ENCODE results near the gene DROSHA. TPM values are rescaled to one million over a fixed set of nuclear protein-coding genes. Genes with fewer than 3 reads are reported as not detected.

DROSHA gene
- total and polyA plus RNA-seq, 2 of the 4 experiments (the other 2 are of a cell fraction) = 36.4 to 36.5 TPM

DNA sequence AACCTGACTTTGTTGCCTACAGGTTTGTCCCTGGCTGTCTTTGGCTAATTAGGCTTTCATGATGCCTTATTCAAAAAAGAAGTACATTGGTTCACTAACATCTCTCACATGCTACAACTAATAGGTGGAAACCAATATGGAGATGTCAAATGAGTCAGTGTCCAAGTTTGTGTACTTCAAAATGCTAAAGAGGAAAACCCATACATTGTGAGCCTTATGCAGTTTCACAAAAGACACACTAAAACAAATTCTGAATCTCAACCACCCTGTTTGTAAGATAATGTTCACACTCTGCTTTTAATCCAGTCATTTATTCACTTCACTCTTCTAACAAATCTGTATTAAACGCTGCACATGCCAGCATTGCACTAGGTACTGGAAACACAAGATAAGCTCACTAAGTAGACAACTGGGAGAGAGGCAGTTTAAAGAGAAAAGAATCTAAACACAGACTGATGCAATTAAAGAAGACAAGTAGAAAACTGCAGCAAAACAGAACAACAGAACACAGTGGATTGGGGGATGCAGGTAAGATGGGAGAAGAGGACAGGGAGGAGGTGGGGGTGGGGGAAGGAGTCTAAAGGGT, 104.1 kb downstream of the DROSHA start:
- Histone ChIP-seq H4K5ac (ENCODE audit: low read depth, low read length) (no peak overlapping the region), H2AK5ac (ENCODE audit: low read depth, low read length) (no peak overlapping the region), H3K56ac (ENCODE audit: extremely low read depth, insufficient read depth, low read length) (no peak overlapping the region), H3K14ac (replicated peaks; ENCODE audit: low read depth, low read length) (no peak overlapping the region), H2AK9ac (replicated peaks; ENCODE audit: low read depth, low read length, poor library complexity) (no peak overlapping the region), H3K18ac (ENCODE audit: low read depth, low read length) (no peak overlapping the region), H2BK15ac (ENCODE audit: low read depth, low read length) (no peak overlapping the region), H4K20me1 (ENCODE audit: insufficient read depth, low read length) (no peaks in the 10 kb centered on the region), H3K4me3 (ENCODE audit: insufficient read depth, low read depth, low read length) (no peak overlapping the region), H3K4me1 (ENCODE audit: control insufficient read depth, insufficient read depth, low read length) (peaks cover 1% of the 10 kb centered on the region; the same call in 1 of the 2 replicates), H3K9me3 (ENCODE audit: control insufficient read depth, insufficient read depth, low read length) (no peaks in the 10 kb centered on the region), H3K4ac (ENCODE audit: low read depth, low read length) (no peak overlapping the region), H2BK5ac (ENCODE audit: low read depth, low read length, poor library complexity, severe bottlenecking) (no peak overlapping the region), H3K36me3 (ENCODE audit: control insufficient read depth, insufficient read depth, low read length) (peaks cover 7% of the 10 kb centered on the region), H3K27me3 (ENCODE audit: control insufficient read depth, insufficient read depth, low read length) (no peaks in the 10 kb centered on the region), H4K91ac (ENCODE audit: insufficient read depth, low read depth, low read length) (no peak overlapping the region), H3K23ac (ENCODE audit: low read depth, low read length) (0 out of 2 replicates have a peak overlapping the region, but pooled peaks have one; percentile 23), H3K9me1 (ENCODE audit: insufficient read depth, low read length) (0 out of 2 replicates have a peak, but pooled peaks cover 6% of the 10 kb centered on the region), H2BK20ac (ENCODE audit: low read depth, low read length) (no peak overlapping the region), H3K4me2 (ENCODE audit: low read depth, low read length) (no peak overlapping the region), H3K27ac (ENCODE audit: insufficient read depth, low read length) (no peak overlapping the region), H2AFZ (replicated peaks; ENCODE audit: low read length, poor library complexity) (no peak overlapping the region), H4K8ac (ENCODE audit: low read depth in 2 of 2, low read length in 2 of 2) (no peak overlapping the region), H3K9ac (ENCODE audit: low read depth, low read length) (no peak overlapping the region), H3K79me1 (ENCODE audit: low read depth in 1 of 2, low read length in 2 of 2) (no peaks in the 10 kb centered on the region), H2BK120ac (ENCODE audit: low read depth, low read length) (no peak overlapping the region)
- DNase-seq = no peak
- TF ChIP-seq SMC3 (IDR thresholded peaks at IDR 0.05; ENCODE audit: low read depth, low read length) = no peak
- no peak for TF ChIP-seq FOS (IDR thresholded peaks at IDR 0.05; ENCODE audit: low read depth, low read length)
- TF ChIP-seq CHD1 (IDR thresholded peaks at IDR 0.05; ENCODE audit: low read depth, low read length) = no peak
- no peak for TF ChIP-seq RCOR1 (IDR thresholded peaks at IDR 0.05; ENCODE audit: insufficient replicate concordance, low read length)
- TF ChIP-seq, protein P1, sequence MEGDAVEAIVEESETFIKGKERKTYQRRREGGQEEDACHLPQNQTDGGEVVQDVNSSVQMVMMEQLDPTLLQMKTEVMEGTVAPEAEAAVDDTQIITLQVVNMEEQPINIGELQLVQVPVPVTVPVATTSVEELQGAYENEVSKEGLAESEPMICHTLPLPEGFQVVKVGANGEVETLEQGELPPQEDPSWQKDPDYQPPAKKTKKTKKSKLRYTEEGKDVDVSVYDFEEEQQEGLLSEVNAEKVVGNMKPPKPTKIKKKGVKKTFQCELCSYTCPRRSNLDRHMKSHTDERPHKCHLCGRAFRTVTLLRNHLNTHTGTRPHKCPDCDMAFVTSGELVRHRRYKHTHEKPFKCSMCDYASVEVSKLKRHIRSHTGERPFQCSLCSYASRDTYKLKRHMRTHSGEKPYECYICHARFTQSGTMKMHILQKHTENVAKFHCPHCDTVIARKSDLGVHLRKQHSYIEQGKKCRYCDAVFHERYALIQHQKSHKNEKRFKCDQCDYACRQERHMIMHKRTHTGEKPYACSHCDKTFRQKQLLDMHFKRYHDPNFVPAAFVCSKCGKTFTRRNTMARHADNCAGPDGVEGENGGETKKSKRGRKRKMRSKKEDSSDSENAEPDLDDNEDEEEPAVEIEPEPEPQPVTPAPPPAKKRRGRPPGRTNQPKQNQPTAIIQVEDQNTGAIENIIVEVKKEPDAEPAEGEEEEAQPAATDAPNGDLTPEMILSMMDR (conservative IDR thresholded peaks at IDR 0.05; ENCODE audit: low read depth, low read length) = no peak
- no peak for TF ChIP-seq RFX5 (IDR thresholded peaks at IDR 0.05; ENCODE audit: low read depth, low read length)
- no peak for TF ChIP-seq MAFK (IDR thresholded peaks at IDR 0.05; ENCODE audit: low read depth, low read length)
- TF ChIP-seq CEBPB (IDR thresholded peaks at IDR 0.05; ENCODE audit: low read depth, low read length) = no peak
- no peak for TF ChIP-seq POLR2A (IDR thresholded peaks at IDR 0.05; ENCODE audit: low read depth, low read length)
- no TSS peak for BruUV-seq (replicated peaks)
- ChIA-PET CTCF (no interaction called here), POLR2A (ENCODE audit: unreplicated experiment) (interaction anchor here (0.8 kb wide), 1 partner anchor 49 kb away, joined by 9 read pairs; no protein-coding TSS in a partner anchor)
- dilution Hi-C loops (cut with HindIII; ENCODE audit: low sequenced_read_pairs, unreplicated experiment) = no loop called here
- intact Hi-C loops (cut with micrococcal nuclease) = no loop called here
- in situ Hi-C loops (cut with MboI; ENCODE audit: low sequenced_read_pairs) = no loop called here
- WGBS, 2 experiments (ENCODE audit: extremely low coverage in 2 of 2, insufficient read length in 1 of 2) = no CpG with 5 or more reads among the region's 1 CpG
- ATAC-seq (ENCODE audit: low read depth) = peak; percentile 42
